Medulla oblongata (tissue), 1 donor: ENCODE measurements around the gene COG5.

Experiments
- DNase-seq: peaks from one replicate; pipeline ENCODE4 v3.0.0-alpha.2; 2015; ENCODE audit errors: extremely low spot score

The COG5 gene

DNA sequence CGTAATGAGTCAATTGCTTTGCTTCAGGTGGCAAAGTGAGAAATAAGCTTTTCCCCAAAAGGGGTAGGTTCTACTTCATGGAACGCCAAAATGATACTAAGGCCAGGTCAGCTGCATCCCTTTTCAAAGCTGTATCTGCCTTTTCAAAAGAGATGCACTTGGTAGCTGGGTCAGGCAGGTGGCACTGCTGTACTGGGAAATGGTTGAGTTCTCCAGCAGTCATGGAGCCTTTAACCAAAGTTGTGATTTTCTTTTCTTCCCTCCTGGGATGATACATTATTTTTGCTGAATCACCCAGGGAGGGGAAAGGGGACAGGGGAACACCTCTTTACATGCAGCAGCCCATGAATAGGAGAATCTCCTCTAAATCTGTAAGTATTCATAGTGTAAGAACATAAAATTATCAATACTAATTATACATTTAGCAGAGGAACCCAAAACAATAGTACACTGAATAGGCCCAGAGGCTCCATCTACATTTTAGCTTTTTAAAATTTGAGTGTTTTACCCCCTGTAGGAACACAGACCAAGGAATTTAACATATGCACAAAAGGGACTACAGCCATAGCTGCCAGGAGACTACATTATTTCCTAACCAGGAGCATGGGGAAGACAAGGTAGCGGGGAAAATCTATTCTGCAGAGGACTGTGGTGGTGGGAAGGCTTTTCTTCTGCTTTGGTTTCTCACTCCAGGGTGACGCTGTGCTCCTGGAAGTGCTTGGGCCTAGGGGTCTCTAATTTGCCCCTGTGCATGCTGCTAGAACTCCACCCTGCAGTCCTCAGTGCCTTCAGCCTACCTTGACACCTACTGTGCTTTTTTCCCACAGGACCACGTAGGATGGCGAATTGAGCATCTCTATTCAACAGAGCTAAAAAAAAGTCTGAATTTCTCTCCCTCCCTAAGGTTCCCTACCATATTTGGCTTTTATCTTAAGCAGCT is 100.3 kb downstream of the COG5 start:
- peak; percentile 84 for DNase-seq

DNA sequence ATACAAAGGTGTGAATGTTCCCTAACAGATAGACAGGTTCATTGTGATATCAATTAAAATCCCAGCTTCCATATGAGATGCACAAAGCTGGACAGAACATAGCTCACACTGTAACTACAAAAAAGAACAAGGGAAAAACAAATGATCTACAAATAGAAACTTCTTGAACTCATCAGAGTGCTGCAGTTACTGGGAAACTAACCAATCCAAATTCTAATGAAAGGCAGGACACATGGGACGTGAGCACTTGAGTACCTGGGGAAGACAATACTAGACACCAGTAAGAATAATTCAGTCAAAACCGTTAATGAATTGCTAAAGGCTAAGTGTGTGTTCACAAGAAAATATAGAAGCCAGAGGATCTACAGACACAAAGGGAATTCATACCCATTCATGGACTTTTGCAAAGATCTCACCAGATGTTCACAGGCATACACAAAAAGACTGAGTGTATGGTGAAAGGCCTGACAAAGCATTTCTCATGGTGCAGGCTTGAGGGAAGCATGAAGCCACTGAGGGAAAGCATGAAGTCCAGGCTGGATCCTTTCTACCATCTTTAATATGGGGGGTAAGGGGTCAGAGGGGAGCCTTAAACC is 101.7 kb downstream of the COG5 start:
- peak; percentile 55 for DNase-seq

DNA sequence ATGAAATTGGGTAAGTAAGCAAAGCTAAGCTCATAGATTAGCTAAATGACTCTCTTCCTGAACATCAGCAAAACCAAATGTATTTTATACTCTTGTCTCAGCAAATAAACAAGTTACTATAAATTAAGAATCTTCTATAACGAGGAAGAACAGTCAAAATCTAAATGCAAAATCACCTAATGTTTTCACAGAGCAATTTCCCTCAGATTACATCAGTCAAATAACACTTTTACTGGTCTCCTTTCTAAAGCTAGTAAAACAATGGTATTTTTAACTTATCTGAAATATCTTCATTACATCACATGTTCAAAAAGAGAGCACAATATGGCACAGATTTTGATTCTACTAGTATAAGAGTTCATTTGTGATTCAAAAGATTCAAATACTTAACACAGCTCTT is 110.3 kb downstream of the COG5 start:
- no peak for DNase-seq

- DNase-seq = no peak
These were observed 112.8 kb downstream of the COG5 start for GRCh38 chr7:107450970-107451369.

DNA sequence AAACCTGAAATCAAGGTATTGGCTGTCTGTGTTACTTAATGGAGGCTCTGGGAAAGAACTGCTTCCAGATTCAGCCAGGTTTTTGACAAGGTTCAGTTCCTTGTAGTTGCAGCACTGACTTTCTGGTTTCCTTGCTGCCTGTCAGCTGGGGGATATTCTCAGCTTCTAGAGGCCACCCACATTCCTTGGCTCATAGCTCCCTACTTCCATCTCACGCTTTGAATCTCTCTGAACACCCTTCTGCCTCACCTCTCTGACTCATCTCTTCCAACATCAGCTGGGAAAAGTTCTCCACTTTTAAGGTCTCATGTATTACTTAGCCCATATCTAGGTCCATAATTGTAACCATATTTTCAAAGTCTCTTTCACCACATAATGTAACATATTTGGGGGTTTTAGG is 116.7 kb downstream of the COG5 start:
- no peak for DNase-seq

DNA sequence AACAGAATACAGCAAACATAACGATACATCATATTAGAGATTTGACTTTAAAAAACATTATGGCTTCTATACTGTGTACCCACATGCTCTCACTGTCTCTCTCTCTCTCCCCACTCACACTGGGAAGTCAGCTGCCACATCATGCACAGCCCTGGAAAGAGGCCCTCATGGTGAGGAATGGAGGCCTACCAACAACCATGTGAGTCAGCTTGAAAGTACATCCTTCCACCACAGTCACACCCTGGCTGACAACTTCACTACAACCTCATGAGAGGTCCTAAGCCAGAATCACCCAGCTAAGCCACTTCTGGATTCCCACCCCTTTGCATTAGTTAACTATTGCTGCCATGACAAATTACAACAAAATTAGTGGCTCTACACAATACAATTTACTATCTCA is 117.2 kb downstream of the COG5 start:
- no peak for DNase-seq

DNA sequence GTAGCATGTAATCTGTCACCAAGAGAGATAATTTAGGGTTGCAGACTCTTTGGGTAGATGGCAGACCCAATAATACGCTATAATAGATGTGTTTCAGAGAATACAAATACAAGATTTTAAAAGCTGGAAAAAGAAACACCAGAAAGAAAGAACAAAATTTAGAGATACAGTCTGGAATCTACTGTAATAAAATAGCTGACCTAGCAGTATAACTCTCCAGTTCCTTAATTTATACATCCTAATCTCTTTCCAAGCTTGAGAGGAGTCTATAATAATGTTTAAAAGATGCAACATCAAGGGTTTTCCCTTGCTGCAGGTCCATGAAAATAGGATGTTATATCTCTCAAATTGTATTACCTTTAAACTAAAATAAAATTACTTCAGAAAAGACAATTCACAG is 121.0 kb downstream of the COG5 start:
- DNase-seq = no peak

- DNase-seq = no peak
These were observed 121.9 kb downstream of the COG5 start for GRCh38 chr7:107441581-107442422.

DNA sequence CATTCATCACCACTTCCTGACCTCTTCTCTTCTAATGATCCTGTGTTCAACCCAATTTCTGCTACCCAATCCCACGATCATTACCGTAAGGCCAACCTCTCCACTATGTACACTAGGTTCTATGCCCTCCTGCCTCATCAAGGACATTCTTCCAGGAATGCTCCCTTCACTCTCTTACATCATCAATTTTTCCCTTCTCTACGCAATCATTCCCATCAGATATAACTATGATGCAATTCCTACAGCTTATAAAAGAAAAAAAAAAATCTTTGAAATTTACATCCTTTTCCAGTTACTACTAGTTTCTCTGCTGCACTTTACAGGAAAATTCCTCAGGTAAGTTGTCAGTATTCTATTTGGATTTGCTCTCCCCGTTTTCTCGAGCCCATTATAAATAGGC is 124.7 kb downstream of the COG5 start:
- DNase-seq = no peak

DNA sequence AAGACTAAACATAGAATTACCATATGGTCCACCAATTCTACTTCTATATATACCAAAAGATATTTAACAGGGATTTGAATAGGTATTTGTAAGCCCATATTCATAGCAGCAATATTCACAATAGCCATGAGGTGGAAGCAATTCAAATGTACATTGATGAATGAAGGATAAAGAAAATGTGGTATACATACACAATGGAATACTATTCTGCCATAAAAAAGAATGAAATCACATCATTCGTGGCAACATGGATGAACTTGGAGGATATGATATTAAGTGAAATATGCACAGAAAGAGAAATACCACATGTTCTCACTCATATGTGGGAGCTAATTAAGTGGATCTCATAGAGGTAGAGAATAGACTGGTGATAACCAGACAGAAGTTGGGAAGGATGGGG is 128.0 kb downstream of the COG5 start:
- DNase-seq = no peak

GRCh38 chr7:107432261-107432660 is 131.5 kb downstream of the COG5 start:
- DNase-seq = no peak

GRCh38 chr7:107430057-107430456 is 133.7 kb downstream of the COG5 start:
- no peak for DNase-seq

DNA sequence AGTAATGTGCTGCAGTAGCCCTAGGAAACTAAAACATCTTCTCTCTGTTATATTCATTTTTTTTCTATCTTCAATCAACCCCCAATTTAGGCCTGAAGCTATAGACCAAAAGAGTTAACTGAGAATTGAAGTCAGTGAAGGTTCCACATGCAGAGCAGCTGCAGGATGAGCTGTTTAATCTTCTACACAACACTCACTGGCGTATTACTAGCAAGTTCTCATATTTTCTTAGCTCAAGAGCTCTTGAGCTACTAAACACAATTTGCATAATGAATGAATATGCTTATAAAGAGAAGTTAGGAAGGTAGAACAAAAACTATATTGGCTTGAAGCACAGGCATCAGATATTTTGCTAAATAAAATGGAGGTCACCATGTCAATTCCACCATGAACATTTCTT is 135.1 kb downstream of the COG5 start:
- DNase-seq = no peak

DNA sequence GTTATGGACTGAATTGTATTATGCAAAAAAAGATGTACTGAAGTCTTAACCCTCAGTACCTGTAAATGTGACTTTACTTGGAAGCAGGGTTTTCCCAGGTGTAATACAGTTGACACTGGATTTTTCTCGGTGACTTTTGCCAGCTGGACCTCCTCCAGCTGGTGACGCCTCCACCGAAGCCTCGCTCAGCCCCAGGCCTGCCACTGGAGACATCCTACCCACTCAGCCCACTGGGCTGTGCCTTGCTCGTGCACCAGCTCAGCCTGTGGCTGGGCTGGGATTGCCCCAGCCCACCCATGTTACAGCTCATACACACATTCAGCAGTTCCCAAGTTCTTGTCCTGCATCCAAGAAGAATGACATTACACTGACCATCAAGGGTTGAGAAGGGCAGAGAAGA is 136.3 kb downstream of the COG5 start:
- DNase-seq = no peak

DNA sequence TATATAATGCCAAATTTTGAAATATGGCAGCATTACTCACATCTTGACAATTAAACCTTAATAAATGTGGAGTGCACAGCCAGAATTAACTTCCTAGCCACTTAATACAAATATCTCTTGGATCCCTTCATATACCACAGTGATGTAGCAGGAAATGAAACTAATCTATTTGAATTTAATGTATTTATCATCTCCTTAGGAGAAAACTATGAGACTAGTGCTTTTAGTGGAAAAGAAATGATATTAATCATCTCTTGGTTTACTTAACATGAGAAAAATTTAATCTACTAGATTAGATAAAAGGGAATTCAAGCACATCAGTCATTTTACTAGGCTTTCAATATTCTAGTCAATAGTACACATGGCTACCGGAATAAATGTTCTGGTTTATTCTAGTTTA is 149.5 kb downstream of the COG5 start:
- DNase-seq = no peak

DNA sequence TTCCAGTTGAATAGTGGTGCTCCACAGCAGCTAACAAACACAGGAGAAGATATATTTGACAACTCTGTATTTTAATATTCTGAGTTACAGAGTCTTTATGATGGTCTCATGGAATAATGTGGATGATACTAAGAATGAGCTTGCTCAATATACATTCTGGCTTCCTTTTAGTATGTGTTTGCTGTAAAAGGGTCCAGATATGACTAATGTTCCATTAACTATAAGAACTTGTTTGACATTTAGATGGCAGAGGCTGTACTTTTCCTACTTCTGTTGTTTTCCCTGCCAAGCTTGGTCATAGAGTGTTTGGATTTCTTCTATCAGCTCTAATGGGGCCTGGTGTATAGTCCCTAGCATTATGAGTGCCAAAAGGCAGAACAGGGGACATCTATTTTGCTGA is 155.4 kb downstream of the COG5 start:
- DNase-seq = no peak

DNA sequence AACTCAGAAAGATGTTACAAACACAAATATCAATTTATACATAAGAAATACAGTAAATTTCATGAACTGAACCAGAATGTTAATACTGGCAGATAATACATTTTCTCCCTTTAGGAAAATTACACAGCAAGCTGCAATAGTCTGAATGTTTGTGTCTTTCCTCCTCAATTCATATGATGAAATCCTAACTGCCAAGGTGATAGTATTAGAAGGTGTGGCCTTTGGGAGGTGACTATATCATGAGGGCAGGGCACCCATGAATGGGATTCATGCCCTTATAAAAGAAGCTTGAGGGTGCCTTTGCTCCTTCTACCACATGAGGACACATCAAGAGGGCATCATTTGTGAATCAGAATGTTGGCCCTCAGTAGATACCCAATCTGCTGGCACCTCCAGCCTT is 158.2 kb downstream of the COG5 start:
- DNase-seq = no peak

GRCh38 chr7:107404740-107405537 is 158.8 kb downstream of the COG5 start:
- peak; percentile 62 for DNase-seq

- DNase-seq = no peak
These were observed 165.6 kb downstream of the COG5 start for GRCh38 chr7:107398161-107398560.

GRCh38 chr7:107396990-107397389 is 166.7 kb downstream of the COG5 start:
- DNase-seq = no peak

DNA sequence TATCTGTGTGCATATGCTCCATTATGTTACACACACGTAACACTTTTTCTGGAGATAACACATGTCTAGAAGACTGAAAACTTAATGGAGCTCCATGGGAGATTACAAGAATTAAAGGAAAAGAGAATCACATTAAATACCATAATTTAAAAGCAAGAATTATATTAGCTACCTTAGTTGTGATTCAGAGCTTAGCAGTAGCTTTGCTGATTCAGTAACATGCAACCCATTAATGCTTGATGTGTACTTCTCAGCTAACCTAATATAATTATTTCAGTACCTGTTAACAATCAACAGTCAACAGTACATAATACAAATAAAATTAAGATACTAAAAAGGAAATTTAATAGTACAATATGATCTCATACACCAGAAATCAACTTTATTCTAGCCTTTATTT is 167.6 kb downstream of the COG5 start:
- DNase-seq = no peak

- DNase-seq = no peak
These were observed 168.9 kb downstream of the COG5 start for GRCh38 chr7:107394831-107395230.
